Hepatocyte (in vitro differentiated cells): Measurements from ENCODE around the gene RAD51AP1. TPM values are rescaled to one million over a fixed set of nuclear protein-coding genes. Genes with fewer than 3 reads are reported as not detected.

Experiments
- DNase-seq: peaks from one replicate; pipeline ENCODE4 v3.0.0-alpha.2; 2016; ENCODE audit warnings: low spot score
- H2AFZ ChIP-seq: fragments of 200-600 bp; sonication (generic); 2 replicates; pipeline ENCODE4 v1.6.0; 2016; ENCODE audit warnings: antibody characterized with exemption, mild to moderate bottlenecking
- H3K27ac ChIP-seq: fragments of 200-600 bp; sonication (generic); 2 replicates; pipeline ENCODE4 v1.5.1; 2016; ENCODE audit warnings: mild to moderate bottlenecking
- H3K27me3 ChIP-seq: fragments of 200-600 bp; sonication (generic); 2 replicates; pipeline ENCODE4 v1.6.1; 2016
- H3K36me3 ChIP-seq: fragments of 200-600 bp; sonication (generic); replicated peaks from 2 replicates; pipeline ENCODE4 v1.5.1; 2016; ENCODE audit warnings: low read depth; ENCODE audit not compliant: insufficient read depth
- H3K4me1 ChIP-seq: fragments of 200-600 bp; sonication (generic); 2 replicates; pipeline ENCODE4 v1.5.1; 2016; ENCODE audit warnings: mild to moderate bottlenecking, moderate library complexity; ENCODE audit not compliant: insufficient read depth
- H3K4me2 ChIP-seq: fragments of 200-600 bp; sonication (generic); 2 replicates; pipeline ENCODE4 v1.6.0; 2016
- H3K4me3 ChIP-seq: fragments of 200-600 bp; sonication (generic); 2 replicates; pipeline ENCODE4 v1.5.1; 2016; ENCODE audit warnings: mild to moderate bottlenecking
- H3K79me2 ChIP-seq: fragments of 200-600 bp; sonication (generic); 2 replicates; pipeline ENCODE4 v1.6.0; 2017; ENCODE audit warnings: mild to moderate bottlenecking
- H3K9me2 ChIP-seq: fragments of 200-600 bp; sonication (generic); replicated peaks from 2 replicates; pipeline ENCODE4 v1.6.0; 2017; ENCODE audit warnings: mild to moderate bottlenecking; ENCODE audit not compliant: insufficient read depth
- H3K9me3 ChIP-seq: fragments of 200-600 bp; sonication (generic); 2 replicates; pipeline ENCODE4 v1.5.1; 2016; ENCODE audit warnings: low read depth, mild to moderate bottlenecking
- H4K20me1 ChIP-seq: fragments of 200-600 bp; sonication (generic); 2 replicates; pipeline ENCODE4 v1.6.0; 2016; ENCODE audit warnings: mild to moderate bottlenecking; ENCODE audit not compliant: insufficient read depth, poor library complexity, severe bottlenecking
- CTCF ChIP-seq: fragments of 200-600 bp; sonication (generic); IDR thresholded peaks from 2 replicates; pipeline ENCODE4 v1.5.1; 2016; ENCODE audit warnings: antibody characterized with exemption, mild to moderate bottlenecking; ENCODE audit not compliant: poor library complexity
- EZH2 ChIP-seq: fragments of 200-600 bp; sonication (generic); IDR thresholded peaks from 2 replicates; pipeline ENCODE4 v1.6.1; 2016; ENCODE audit warnings: antibody characterized with exemption, mild to moderate bottlenecking, borderline replicate concordance
- EZH2phosphoT487 ChIP-seq: fragments of 200-600 bp; sonication (generic); IDR thresholded peaks from one replicate; pipeline ENCODE4 v1.6.1; 2018; ENCODE audit warnings: antibody characterized with exemption, mild to moderate bottlenecking, low read depth, moderate library complexity; ENCODE audit not compliant: unreplicated experiment, severe bottlenecking
- WGBS: methylation state at CpG from one replicate; pipeline ENCODE4 v1.1.6; 2016; ENCODE audit warnings: low lambda C conversion rate; ENCODE audit errors: missing lambda C conversion rate; 5-methylcytosine and 5-hydroxymethylcytosine counted together
- polyA plus RNA-seq: library from polyadenylated mRNA; unstranded; fragments of >200 nt; fragmentation: Nextera tagmentation; extraction: Ambion mirVana; gene quantifications from 2 replicates; pipeline ENCODE4 v1.2.1, GENCODE V29; 2016
- total RNA-seq: library from RNA; depleted of rRNA; stranded (reverse); fragments of >200 nt; gene quantifications from 2 replicates; pipeline ENCODE4 v1.2.3, GENCODE V29; 2014

RAD51AP1 gene
- total and polyA plus RNA-seq, 2 experiments from 2014 or later = 4.6 to 11.5 TPM

GRCh38 chr12:4553943-4554342 lies 15.3 kb downstream of the RAD51AP1 start:
- no peak overlapping the region for H3K4me2 ChIP-seq
- H3K27ac ChIP-seq = no peak overlapping the region
- no peaks in the 10 kb centered on the region for H3K36me3 ChIP-seq
- no peaks in the 10 kb centered on the region for H3K9me3 ChIP-seq
- no peaks in the 10 kb centered on the region for H3K4me1 ChIP-seq
- no peak for TF ChIP-seq EZH2phosphoT487
- TF ChIP-seq EZH2 = no peak
- no peak for TF ChIP-seq CTCF
- no peaks in the 10 kb centered on the region for H3K9me2 ChIP-seq
- H3K4me3 ChIP-seq = no peak overlapping the region
- H3K27me3 ChIP-seq = no peaks in the 10 kb centered on the region
- no peak overlapping the region for H2AFZ ChIP-seq
- DNase-seq = no peak
- no peaks in the 10 kb centered on the region for H3K79me2 ChIP-seq
- no peaks in the 10 kb centered on the region for H4K20me1 ChIP-seq
- 94% methylated on average over 4 of the region's 4 CpGs for WGBS

GRCh38 chr12:4555804-4556203 lies 17.1 kb downstream of the RAD51AP1 start:
- no peaks in the 10 kb centered on the region for H3K36me3 ChIP-seq
- H3K79me2 ChIP-seq = no peaks in the 10 kb centered on the region
- no peak overlapping the region for H3K27ac ChIP-seq
- H3K9me3 ChIP-seq = no peaks in the 10 kb centered on the region
- H4K20me1 ChIP-seq = no peaks in the 10 kb centered on the region
- WGBS = 80% methylated on average over 2 of the region's 2 CpGs
- H2AFZ ChIP-seq = no peak overlapping the region
- H3K27me3 ChIP-seq = no peaks in the 10 kb centered on the region
- no peaks in the 10 kb centered on the region for H3K4me1 ChIP-seq
- H3K9me2 ChIP-seq = no peaks in the 10 kb centered on the region
- no peak for DNase-seq
- TF ChIP-seq EZH2phosphoT487 (no peak), EZH2 (no peak), CTCF (no peak)
- H3K4me2 ChIP-seq = no peak overlapping the region
- H3K4me3 ChIP-seq = no peak overlapping the region

GRCh38 chr12:4556735-4557530 lies 18.2 kb downstream of the RAD51AP1 start:
- 96% methylated on average over 2 of the region's 2 CpGs for WGBS
- Histone ChIP-seq H3K9me2 (no peaks in the 10 kb centered on the region), H2AFZ (no peak overlapping the region), H3K9me3 (no peaks in the 10 kb centered on the region), H4K20me1 (no peaks in the 10 kb centered on the region), H3K27me3 (no peaks in the 10 kb centered on the region), H3K79me2 (no peaks in the 10 kb centered on the region), H3K27ac (no peak overlapping the region), H3K36me3 (no peaks in the 10 kb centered on the region), H3K4me2 (no peak overlapping the region), H3K4me3 (no peak overlapping the region), H3K4me1 (no peaks in the 10 kb centered on the region)
- no peak for DNase-seq
- TF ChIP-seq EZH2 = no peak
- TF ChIP-seq CTCF = no peak
- TF ChIP-seq EZH2phosphoT487 = no peak
